Measurements from ENCODE around the gene SPATA6.
"Not testable (repeated sequence)": the region's sequence is repeated elsewhere in the genome, so short reads cannot be mapped to it uniquely, and the experiment has no call there.

DNA sequence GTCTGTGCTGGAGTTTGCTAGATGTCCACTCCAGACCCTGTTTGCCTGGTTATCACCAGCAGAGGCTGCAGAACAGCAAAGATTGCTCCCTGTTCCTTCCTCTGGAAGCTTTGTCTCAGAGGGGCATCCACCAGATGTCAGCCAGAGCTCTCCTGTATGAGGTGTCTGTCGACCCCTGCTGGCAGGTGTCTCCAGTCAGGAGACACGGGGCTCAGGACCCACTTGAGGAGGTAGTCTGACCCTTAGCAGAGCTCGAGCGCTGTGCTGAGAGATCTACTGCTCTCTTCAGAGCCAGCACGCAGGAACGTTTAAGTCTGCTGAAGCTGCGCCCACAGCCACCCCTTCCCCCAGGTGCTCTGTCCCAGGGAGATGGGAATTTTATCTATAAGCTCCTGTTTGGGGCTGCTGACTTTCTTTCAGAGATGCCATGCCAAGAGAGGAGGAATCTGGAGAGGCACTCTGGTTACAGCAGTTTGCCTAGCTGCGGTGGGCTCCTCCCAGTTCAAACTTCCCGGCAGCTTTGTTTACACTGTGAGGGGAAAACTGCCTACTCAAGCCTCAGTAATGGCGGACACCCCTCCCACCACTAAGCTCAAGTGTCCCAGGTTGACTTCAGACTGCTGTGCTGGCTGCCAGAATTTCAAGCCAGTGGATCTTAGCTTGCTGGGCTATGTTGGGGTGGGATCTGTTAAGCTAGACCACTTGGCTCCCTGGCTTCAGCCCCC lies 187.1 kb downstream of the SPATA6 start:
- TF ChIP-seq EZH2phosphoT487 (IDR thresholded peaks at IDR 0.05; ENCODE audit: borderline replicate concordance); CTCF (conservative IDR thresholded peaks at IDR 0.05; ENCODE audit: low read length): not testable (repeated sequence)
